HG03025 (cell line): ENCODE data around the gene BMPER.

Experiments
- ATAC-seq: cut with Tn5 transposase; IDR thresholded peaks from one replicate; pipeline ENCODE4 v1.9.1; 2021; ENCODE audit warnings: mild to moderate bottlenecking, moderate library complexity; ENCODE audit not compliant: unreplicated experiment, low FRiP score

BMPER gene

GRCh38 chr7:34084651-34085050 is 179.3 kb downstream of the BMPER start:
- no peak for ATAC-seq

GRCh38 chr7:34086064-34086463 is 180.7 kb downstream of the BMPER start:
- ATAC-seq, result no peak

GRCh38 chr7:34086981-34087380 is 181.6 kb downstream of the BMPER start:
- no peak for ATAC-seq

- no peak for ATAC-seq
Measured at GRCh38 chr7:34087892-34088891, 182.9 kb downstream of the BMPER start.

GRCh38 chr7:34090816-34091215 is 185.5 kb downstream of the BMPER start:
- no peak for ATAC-seq

GRCh38 chr7:34091321-34091917 is 186.1 kb downstream of the BMPER start:
- no peak for ATAC-seq

GRCh38 chr7:34093276-34093675 is 187.9 kb downstream of the BMPER start:
- no peak for ATAC-seq

- no peak for ATAC-seq
Measured at GRCh38 chr7:34096198-34096651, 190.9 kb downstream of the BMPER start.

- no peak for ATAC-seq
Measured at GRCh38 chr7:34096777-34097176, 191.4 kb downstream of the BMPER start.

GRCh38 chr7:34100661-34101060 is 195.3 kb downstream of the BMPER start:
- no peak for ATAC-seq

- ATAC-seq, result no peak
Measured at GRCh38 chr7:34104115-34104514, 198.8 kb downstream of the BMPER start.

GRCh38 chr7:34104992-34105391 is 199.7 kb downstream of the BMPER start:
- ATAC-seq, result no peak

GRCh38 chr7:34107276-34107675 is 201.9 kb downstream of the BMPER start:
- ATAC-seq, result no peak

- no peak for ATAC-seq
Measured at GRCh38 chr7:34108165-34108564, 202.8 kb downstream of the BMPER start.

GRCh38 chr7:34109936-34110780 is 204.8 kb downstream of the BMPER start:
- no peak for ATAC-seq

GRCh38 chr7:34111031-34111430 is 205.7 kb downstream of the BMPER start:
- ATAC-seq, result no peak

- ATAC-seq, result no peak
Measured at GRCh38 chr7:34115503-34115902, 210.2 kb downstream of the BMPER start.

- ATAC-seq, result no peak
Measured at GRCh38 chr7:34117573-34117972, 212.2 kb downstream of the BMPER start.

GRCh38 chr7:34121366-34121765 is 216.0 kb downstream of the BMPER start:
- ATAC-seq, result no peak

- ATAC-seq, result no peak
Measured at GRCh38 chr7:34123316-34123715, 218.0 kb downstream of the BMPER start.

GRCh38 chr7:34124765-34125164 is 219.4 kb downstream of the BMPER start:
- no peak for ATAC-seq
